Muscle layer of duodenum (tissue), 2 donors: ENCODE data around the gene ADD1.
A peak's percentile ranks its signal among the peaks of the same experiment; 100 is the strongest.

Experiments
- H3K27ac ChIP-seq: one replicate; pipeline ENCODE4 v1.7.0; 2013; ENCODE audit warnings: mild to moderate bottlenecking, low read length
- H3K27me3 ChIP-seq: one replicate; pipeline ENCODE4 v1.7.0; 2013; ENCODE audit warnings: low read depth, mild to moderate bottlenecking, control low read depth, low read length
- H3K36me3 ChIP-seq, 2 donors: one replicate each; pipeline ENCODE4 v1.7.0; 2013; ENCODE audit warnings: low read length in 2 of 2, control low read depth in 1 of 2, mild to moderate bottlenecking in 1 of 2; ENCODE audit not compliant: insufficient read depth in 2 of 2, control insufficient read depth in 1 of 2
- H3K4me1 ChIP-seq, 2 donors: one replicate each; pipeline ENCODE4 v1.7.0; 2013; ENCODE audit warnings: low read length in 2 of 2, mild to moderate bottlenecking in 2 of 2, control low read depth in 1 of 2, moderate library complexity in 1 of 2; ENCODE audit not compliant: insufficient read depth in 2 of 2, control insufficient read depth in 1 of 2
- H3K4me3 ChIP-seq, 2 donors: one replicate each; pipeline ENCODE4 v1.7.0; 2013; ENCODE audit warnings: low read length in 2 of 2, low read depth in 1 of 2, mild to moderate bottlenecking in 1 of 2
- H3K9me3 ChIP-seq, 2 donors: one replicate each; pipeline ENCODE4 v1.7.0; 2013; ENCODE audit warnings: low read length in 2 of 2, control low read depth in 1 of 2, mild to moderate bottlenecking in 1 of 2; ENCODE audit not compliant: control insufficient read depth in 1 of 2
- donor health status: healthy.

ADD1 gene

DNA sequence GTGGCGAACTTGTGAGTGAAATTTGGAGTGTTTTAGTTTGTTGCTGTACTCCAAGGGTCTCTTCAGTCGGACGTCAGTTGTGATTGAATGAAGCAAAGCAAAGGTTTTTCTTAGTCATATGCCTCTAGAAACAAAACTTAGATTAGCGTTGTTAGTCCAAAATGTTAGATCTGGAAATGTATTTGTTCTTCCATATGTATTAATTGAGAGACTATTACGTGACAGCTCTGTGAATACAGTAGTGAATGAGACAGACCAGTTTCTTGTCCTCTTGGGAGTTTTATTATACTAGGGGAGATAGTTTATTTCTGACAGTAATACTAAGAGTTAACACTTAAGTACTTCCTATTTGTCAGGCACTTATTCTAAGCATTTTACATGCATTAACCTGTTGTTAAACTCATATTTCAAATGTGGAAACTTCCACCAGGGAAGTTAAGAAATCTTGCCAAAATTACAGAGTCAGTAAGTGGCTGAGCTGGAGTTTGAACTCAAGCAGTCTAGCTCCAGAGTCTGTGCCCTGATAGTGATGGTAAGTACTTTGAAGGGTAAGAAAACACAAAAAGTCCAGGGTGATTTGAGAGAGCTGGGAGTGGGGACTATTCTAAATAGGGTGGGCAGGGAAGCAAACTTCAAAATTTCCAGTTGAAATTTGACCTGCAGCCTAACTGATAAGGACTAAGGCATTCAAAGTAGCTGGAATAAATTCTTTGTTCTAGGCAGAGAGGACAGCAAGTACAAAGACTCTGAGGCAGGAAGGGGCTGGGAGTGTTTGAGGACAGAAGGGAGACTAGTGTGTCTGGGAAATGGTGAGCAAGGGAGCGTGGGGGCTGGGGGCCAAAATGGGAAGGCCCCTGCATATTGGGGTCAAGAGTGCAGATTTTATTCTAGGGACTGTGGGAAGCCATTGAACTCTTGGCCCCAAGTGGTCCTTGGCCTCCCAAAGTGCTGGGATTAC is 17.0 kb downstream of the ADD1 start:
- H3K36me3 ChIP-seq, result no peaks in the 10 kb centered on the region
- H3K9me3 ChIP-seq, result no peaks in the 10 kb centered on the region
- peaks cover 33 to 73% of the 10 kb centered on the region in 2 donors for H3K4me1 ChIP-seq
- peak overlapping the region; percentile 48 for H3K27ac ChIP-seq
- no peaks in the 10 kb centered on the region for H3K27me3 ChIP-seq
- no peak overlapping the region for H3K4me3 ChIP-seq

- Histone ChIP-seq H3K27me3 (no peaks in the 10 kb centered on the region), H3K4me3 (peak overlapping the region in 1 of 2 donors; percentile 3), H3K36me3 (no peaks in the 10 kb centered on the region), H3K9me3 (no peaks in the 10 kb centered on the region), H3K27ac (peak overlapping the region; percentile 47), H3K4me1 (peaks cover 33 to 82% of the 10 kb centered on the region in 2 donors)
Observed at GRCh38 chr4:2861631-2862436, 18.2 kb downstream of the ADD1 start.

DNA sequence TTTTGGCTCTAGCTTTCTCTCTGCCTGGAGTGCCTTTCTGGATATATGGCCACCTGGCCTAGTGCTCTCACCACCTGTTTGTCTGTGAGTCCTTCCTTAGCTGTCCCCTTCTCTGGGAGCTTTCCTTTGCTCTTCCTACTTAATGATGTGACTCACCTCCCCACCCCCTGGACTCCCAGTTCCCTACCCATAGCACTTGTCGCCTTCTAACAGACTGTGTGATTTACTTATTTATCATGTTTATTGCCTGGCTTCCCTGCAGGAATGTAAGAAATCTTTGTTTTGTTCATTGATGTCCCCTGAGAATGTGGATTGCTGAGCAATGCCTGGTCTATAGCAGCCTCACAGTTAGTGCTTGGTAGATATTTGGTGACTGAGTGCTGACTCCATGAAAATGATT is 18.9 kb downstream of the ADD1 start:
- H3K27ac ChIP-seq, result peak overlapping the region; percentile 47
- peaks cover 38 to 89% of the 10 kb centered on the region in 2 donors for H3K4me1 ChIP-seq
- H3K4me3 ChIP-seq, result no peak overlapping the region

GRCh38 chr4:2863649-2864048 is 20.0 kb downstream of the ADD1 start:
- Histone ChIP-seq H3K4me1 (peaks cover 41 to 90% of the 10 kb centered on the region in 2 donors), H3K27me3 (no peaks in the 10 kb centered on the region), H3K4me3 (no peak overlapping the region), H3K36me3 (no peaks in the 10 kb centered on the region), H3K27ac (peak overlapping the region; percentile 11), H3K9me3 (no peaks in the 10 kb centered on the region)

More for the DNA sequence above, 18.9 kb downstream of the ADD1 start:
- H3K27me3 ChIP-seq, result no peaks in the 10 kb centered on the region
- H3K36me3 ChIP-seq, result no peaks in the 10 kb centered on the region
- H3K9me3 ChIP-seq, result no peaks in the 10 kb centered on the region

DNA sequence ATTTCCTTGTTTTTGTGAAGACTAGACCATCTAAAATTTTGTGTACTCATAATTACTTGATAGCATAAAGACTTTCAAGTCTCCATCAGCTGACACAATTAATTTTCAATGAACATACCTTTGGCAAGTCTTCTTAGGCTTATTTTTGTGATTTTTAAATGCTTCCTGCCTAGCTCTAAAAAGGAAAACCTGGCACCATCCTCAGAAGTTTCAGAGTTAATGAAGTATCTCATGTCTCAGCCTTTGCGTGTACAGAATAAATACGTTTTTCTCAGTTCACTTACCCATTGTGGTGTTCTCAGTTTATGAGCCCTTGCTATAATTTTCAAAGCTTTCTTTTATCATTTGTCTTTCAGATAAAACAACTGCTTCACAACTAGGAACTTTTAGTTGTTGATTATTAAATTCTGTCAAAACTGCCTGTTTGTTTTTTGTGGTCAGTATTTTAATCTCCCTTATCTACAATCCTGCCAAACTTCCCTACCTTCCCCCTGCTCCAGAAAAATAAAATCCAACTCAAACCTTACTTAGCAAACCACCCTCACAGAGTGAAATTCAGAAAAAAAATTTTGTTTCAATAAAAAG is 21.6 kb downstream of the ADD1 start:
- Histone ChIP-seq H3K27me3 (no peaks in the 10 kb centered on the region), H3K27ac (no peak overlapping the region), H3K4me3 (no peak overlapping the region), H3K36me3 (no peaks in the 10 kb centered on the region), H3K9me3 (no peaks in the 10 kb centered on the region), H3K4me1 (peaks cover 41 to 91% of the 10 kb centered on the region in 2 donors)

GRCh38 chr4:2866160-2866861 is 22.7 kb downstream of the ADD1 start:
- Histone ChIP-seq H3K9me3 (no peaks in the 10 kb centered on the region), H3K4me3 (no peak overlapping the region), H3K4me1 (peaks cover 37 to 88% of the 10 kb centered on the region in 2 donors), H3K27me3 (no peaks in the 10 kb centered on the region), H3K27ac (no peak overlapping the region), H3K36me3 (no peaks in the 10 kb centered on the region)

GRCh38 chr4:2866891-2867290 is 23.2 kb downstream of the ADD1 start:
- Histone ChIP-seq H3K4me1 (peaks cover 36 to 83% of the 10 kb centered on the region in 2 donors), H3K27me3 (no peaks in the 10 kb centered on the region), H3K4me3 (no peak overlapping the region), H3K9me3 (no peaks in the 10 kb centered on the region), H3K27ac (no peak overlapping the region), H3K36me3 (no peaks in the 10 kb centered on the region)

DNA sequence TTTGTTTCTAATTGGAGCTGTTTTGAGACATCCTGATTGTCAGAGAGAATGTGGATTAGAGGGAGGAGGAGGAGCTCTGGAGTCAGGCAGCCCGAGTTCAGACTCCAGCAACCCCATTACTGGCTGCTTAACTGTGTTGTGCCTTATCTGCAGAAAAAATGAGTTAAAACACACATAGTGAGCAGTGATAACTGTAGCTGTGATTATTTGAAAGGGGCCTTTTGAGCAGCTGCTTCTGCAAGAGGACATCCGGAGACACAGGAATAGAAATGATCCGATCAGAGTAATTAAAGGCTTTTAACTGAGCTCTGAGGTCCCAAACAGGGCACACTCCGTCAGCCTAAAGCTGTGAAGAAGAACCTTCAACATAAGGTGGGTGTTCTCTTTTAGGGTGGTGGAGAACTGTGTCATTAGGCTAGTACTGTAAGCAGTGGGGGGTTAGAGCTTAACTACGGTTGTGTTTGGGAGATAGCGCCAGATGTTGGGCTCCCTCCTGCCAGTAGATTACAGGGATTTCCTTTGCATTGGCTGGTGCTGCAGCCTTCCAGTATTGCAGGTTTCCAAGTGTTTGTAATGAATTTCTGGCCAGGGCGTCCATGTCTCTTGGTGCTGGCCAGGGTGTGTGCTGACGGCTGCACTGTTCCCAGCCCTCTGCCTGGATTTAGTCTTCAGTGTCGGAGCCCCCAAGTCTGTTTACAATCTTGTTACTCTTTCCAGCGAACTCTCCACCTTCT is 24.3 kb downstream of the ADD1 start:
- H3K4me3 ChIP-seq, result peak overlapping the region; percentile 7 to 41
- no peaks in the 10 kb centered on the region for H3K36me3 ChIP-seq
- H3K27ac ChIP-seq, result peak overlapping the region; percentile 10
- H3K4me1 ChIP-seq, result peaks cover 27 to 72% of the 10 kb centered on the region in 2 donors
- no peaks in the 10 kb centered on the region for H3K9me3 ChIP-seq
- no peaks in the 10 kb centered on the region for H3K27me3 ChIP-seq

DNA sequence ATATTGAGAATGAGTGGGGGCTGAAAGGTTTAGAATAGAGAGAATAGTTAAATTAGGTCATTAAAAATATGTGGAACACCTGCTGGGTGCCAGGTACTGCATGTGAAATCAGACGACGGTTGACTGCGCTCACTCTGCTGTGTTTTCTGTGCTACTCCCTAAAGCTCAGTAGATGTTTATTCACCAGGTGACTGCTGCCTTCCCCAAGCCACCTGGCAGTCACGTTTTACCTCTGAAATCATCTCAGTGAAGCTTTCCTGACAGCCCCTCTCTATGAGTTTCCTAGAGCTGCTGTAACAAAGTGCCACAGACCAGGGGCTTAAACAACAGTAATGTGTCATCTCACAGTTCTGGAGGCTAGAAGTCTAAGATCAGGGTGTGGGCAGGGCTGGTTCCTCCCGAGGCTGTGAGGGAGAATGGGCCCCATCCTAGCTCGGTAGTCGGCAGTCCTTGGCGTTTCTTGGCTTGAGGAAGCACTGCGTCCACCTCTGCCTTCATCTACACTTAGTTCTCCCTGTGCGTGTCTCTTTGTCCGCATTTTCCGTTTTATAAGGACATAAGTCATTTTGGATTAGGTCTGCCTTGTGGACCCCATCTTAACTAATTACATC is 25.3 kb downstream of the ADD1 start:
- Histone ChIP-seq H3K4me1 (peaks cover 32 to 79% of the 10 kb centered on the region in 2 donors), H3K27ac (peak overlapping the region; percentile 41), H3K4me3 (peak overlapping the region; percentile 7 to 41), H3K27me3 (no peaks in the 10 kb centered on the region), H3K9me3 (no peaks in the 10 kb centered on the region), H3K36me3 (no peaks in the 10 kb centered on the region)

DNA sequence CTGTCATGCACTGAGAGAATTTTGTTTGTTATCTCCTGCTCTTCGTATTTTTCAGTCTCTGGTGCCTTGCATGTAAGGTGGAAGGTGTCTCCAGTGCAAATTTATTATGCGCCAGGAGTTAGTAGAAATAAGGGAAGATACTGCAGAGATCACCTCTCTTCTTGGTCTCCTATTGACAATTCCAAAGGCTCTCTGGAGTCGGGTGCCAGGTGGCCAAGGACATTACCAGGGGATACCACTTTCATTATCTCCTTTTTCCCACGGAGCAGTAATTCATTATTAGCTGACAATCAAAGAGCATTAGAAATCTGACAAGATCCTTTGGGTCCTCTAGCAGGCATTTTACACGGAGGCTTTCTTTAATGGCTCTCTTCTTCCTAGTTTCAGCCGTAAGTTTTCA is 26.0 kb downstream of the ADD1 start:
- Histone ChIP-seq H3K27me3 (no peaks in the 10 kb centered on the region), H3K36me3 (no peaks in the 10 kb centered on the region), H3K27ac (peak overlapping the region; percentile 41), H3K9me3 (no peaks in the 10 kb centered on the region), H3K4me1 (peaks cover 34 to 74% of the 10 kb centered on the region in 2 donors), H3K4me3 (peak overlapping the region in 1 of 2 donors; percentile 26)
